Measurements from ENCODE around the gene TCF3.

TCF3 gene

DNA sequence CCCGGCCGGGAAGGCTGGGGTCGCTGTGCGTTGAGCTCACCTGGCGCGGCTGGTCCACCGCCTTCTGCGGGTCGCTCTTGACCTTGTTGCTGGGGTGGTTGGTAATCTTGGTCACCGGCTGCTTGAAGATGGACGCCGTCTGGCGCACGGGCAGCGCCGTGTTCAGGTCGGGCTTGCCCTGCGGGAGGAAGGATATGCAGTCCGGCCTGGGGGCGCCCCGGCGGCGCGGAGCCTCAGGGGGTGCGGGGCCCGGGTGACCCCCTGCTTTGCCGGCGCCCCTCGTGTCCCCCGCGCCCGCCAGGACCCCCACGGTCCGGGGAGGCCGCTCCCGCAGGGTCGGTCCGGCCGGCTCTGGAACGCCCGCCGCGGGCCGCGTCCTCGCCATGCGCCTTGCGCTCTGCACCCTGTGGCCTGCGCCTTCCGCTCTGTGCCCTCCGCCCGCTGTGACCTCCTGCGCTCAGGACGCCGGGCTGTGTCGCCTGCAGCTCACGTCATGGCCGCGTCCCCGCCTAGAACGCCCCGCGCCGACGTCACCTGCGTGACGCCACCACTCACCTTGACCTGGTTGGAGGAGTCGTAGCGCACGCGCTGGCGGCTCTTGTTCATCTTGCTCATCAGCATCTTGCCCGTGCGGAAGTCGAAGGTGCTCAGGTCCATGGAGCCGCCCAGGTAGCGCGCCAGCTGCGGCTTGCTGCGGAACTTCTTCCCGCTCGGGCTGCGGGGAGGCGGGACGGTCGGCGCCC lies 67.7 kb downstream of the TCF3 start:
- DNase-seq (ENCODE audit: insufficient read length), result no peak
- no peak for FAIRE-seq
- TF ChIP-seq POLR2A (IDR thresholded peaks at IDR 0.05; ENCODE audit: low read depth, low read length) (no peak), TAF1 (IDR thresholded peaks at IDR 0.05; ENCODE audit: borderline replicate concordance, low read depth, low read length) (no peak), POLR2AphosphoS5 (IDR thresholded peaks at IDR 0.05; ENCODE audit: low read depth, low read length) (no peak)

DNA sequence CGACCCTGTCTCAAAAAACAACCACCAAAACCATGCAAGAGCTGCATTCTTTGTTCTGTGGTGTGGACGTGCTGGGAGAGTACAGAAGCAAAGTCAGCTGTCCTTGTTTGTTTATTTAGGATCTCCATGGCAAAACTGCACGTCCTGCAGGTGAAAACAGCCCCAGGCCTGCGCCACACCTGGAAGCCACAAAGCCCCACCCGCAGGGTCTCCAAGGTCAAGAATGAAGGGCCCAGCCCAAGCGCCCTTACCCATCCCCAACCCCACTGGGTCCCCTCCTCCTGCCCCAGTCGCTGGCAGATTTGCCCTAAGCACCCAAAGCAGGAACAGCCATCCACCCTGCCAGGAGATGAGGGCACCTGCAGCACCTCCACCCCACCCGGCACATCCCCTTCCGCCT lies 70.2 kb downstream of the TCF3 start:
- FAIRE-seq, result no peak
- no peak for TF ChIP-seq POLR2AphosphoS5 (IDR thresholded peaks at IDR 0.05; ENCODE audit: low read depth, low read length)
- TF ChIP-seq TAF1 (IDR thresholded peaks at IDR 0.05; ENCODE audit: borderline replicate concordance, low read depth, low read length), result no peak
- no peak for TF ChIP-seq POLR2A (IDR thresholded peaks at IDR 0.05; ENCODE audit: low read depth, low read length)

DNA sequence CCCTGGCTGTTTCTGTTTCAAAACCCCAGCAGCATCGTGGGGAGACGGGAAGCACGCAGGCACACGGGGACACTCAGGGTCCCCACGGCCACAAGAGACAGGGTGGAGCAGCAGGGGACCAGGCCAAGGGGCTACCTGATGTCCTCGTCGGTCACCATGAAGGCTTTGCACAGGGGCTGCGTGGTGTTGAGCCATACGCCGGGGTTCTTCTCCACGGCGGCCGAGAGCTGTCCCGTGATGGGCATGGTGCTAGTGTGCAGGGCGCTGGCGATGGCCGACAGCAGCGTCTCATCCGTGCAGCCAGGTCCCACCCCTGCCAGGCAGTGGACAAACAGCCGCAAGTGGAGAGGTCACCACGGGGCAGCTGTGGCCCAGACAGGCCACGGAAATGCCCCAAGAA lies 71.5 kb downstream of the TCF3 start:
- TF ChIP-seq POLR2AphosphoS5 (IDR thresholded peaks at IDR 0.05; ENCODE audit: low read depth, low read length) (no peak), TAF1 (IDR thresholded peaks at IDR 0.05; ENCODE audit: borderline replicate concordance, low read depth, low read length) (no peak), POLR2A (IDR thresholded peaks at IDR 0.05; ENCODE audit: low read depth, low read length) (no peak)
- FAIRE-seq (no peak), DNase-seq (ENCODE audit: insufficient read length) (no peak)

More for the DNA sequence above, 70.2 kb downstream of the TCF3 start:
- DNase-seq (ENCODE audit: insufficient read length), result no peak

DNA sequence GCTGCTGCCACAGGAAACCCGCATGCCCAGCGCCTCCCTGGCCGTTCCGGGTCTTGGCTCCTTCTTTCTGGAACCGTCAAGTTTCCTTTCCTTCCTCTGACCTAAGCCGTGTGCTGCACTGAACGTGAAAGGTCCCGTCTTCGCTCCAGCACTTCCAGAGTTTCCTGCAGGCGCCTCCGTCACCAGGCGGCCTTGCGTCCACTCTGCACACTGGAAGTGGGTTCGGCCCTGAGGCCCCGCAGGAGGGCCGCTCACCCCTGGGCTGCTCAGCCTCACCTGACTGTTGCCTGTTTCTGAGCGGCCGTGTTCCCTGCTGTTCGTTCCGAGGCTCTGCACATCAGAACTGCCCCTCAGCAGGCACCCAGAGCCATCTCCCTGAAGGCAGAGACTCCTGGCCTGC lies 72.0 kb downstream of the TCF3 start:
- no peak for FAIRE-seq
- no peak for DNase-seq (ENCODE audit: insufficient read length)
- TF ChIP-seq POLR2A (IDR thresholded peaks at IDR 0.05; ENCODE audit: low read depth, low read length), result no peak
- no peak for TF ChIP-seq POLR2AphosphoS5 (IDR thresholded peaks at IDR 0.05; ENCODE audit: low read depth, low read length)
- TF ChIP-seq TAF1 (IDR thresholded peaks at IDR 0.05; ENCODE audit: borderline replicate concordance, low read depth, low read length), result no peak

DNA sequence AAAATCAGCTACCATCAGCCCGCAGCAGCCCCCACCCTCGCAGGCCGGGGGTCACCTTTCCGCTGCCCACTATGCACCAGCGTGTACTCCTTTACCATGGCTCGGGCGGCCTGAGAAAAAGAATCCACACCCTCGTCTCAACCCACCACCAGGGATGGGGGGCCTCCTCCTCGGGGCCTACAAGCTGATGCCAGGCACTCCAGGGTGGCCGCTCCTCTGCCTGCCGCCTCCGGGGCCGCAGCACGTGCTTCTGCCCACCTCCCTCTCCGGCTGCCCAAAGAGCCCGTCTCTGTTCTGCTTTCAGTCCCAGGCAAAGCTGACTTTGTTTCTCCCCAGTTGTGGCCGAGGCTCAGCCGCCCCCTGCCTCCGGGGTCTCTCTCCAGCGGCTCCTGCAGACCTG lies 73.2 kb downstream of the TCF3 start:
- TF ChIP-seq POLR2A (IDR thresholded peaks at IDR 0.05; ENCODE audit: low read depth, low read length) (no peak), POLR2AphosphoS5 (IDR thresholded peaks at IDR 0.05; ENCODE audit: low read depth, low read length) (no peak), TAF1 (IDR thresholded peaks at IDR 0.05; ENCODE audit: borderline replicate concordance, low read depth, low read length) (no peak)
- FAIRE-seq (no peak), DNase-seq (ENCODE audit: insufficient read length) (no peak)

DNA sequence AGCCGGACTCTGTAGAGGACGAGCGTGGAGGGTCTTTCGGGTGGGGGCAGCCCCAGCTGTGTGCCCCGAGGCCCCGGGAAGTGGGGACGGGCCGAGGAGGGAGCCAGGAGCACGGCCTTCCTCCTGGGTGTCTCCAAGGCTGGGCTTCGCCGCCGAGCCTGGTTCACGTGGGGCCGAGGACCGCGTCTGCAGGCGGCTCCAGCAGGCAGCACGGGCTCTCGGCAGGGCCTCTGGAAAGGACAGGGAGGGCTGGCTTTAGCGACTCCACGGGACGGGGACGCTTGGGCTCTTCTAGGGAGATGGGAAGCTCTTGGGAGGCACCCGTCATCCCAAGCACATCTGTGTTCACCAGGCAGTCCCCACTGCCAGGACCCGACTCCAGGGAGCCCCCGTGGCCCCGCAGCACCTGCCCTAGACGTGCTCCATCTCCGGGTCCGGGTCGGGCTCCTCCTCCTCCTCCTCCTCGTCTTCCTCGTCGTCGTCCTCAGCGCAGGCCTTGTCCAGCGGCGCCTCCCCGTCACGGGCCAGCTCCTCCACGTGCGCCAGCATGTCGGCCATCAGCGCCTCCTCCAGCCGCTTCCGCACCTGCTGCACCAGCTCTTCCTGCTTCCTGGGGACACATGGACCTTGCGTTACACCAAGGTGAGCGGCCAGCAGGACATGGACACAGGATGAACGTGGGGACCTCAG lies 74.3 kb downstream of the TCF3 start:
- no peak for FAIRE-seq
- DNase-seq (ENCODE audit: insufficient read length), result no peak
- no peak for TF ChIP-seq TAF1 (IDR thresholded peaks at IDR 0.05; ENCODE audit: borderline replicate concordance, low read depth, low read length)
- TF ChIP-seq POLR2A (IDR thresholded peaks at IDR 0.05; ENCODE audit: low read depth, low read length), result no peak
- no peak for TF ChIP-seq POLR2AphosphoS5 (IDR thresholded peaks at IDR 0.05; ENCODE audit: low read depth, low read length)

DNA sequence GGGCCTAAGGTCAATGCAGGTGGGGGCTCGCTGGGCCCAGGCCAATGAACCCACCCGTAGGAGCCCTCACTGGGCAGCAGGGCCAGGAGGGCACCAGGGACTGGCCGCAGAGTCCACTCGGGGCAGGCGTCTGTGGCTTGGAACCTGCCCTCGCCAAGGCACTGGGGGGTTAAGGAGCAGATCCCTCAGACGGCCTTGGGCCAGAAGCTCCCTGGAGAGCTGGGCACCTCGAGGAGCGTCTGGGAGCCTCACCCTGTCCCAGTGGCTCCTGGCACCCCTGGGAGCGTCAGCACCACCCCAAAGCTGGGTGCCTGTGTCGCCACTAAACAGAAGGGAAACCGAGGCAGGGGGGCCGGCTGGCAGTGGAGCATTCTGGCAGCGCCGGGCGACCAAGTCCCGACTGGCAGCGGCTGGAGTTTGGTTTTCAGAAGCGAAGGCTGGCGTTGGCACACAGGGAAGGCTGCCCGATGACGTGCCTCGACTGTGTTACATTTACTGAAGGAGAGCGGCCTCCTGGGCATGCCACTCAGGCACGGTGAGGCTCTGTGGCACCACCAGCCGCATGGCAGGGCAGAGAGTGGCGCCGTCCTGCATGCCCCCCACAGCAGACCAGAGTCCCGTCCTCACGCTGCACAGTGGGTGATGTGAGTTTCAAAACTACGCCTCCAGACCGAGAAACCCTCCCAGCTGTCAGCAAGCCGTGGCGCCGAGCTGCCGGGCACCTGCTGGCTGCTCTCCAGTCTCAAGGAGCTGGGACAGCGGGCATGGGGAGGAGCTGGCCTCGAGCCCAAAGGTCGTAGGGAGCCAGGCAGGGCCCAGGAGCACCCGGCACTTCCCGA lies 75.1 kb downstream of the TCF3 start:
- DNase-seq (ENCODE audit: insufficient read length) (no peak), FAIRE-seq (no peak)
- TF ChIP-seq POLR2A (IDR thresholded peaks at IDR 0.05; ENCODE audit: low read depth, low read length) (no peak), POLR2AphosphoS5 (IDR thresholded peaks at IDR 0.05; ENCODE audit: low read depth, low read length) (no peak), TAF1 (IDR thresholded peaks at IDR 0.05; ENCODE audit: borderline replicate concordance, low read depth, low read length) (no peak)

DNA sequence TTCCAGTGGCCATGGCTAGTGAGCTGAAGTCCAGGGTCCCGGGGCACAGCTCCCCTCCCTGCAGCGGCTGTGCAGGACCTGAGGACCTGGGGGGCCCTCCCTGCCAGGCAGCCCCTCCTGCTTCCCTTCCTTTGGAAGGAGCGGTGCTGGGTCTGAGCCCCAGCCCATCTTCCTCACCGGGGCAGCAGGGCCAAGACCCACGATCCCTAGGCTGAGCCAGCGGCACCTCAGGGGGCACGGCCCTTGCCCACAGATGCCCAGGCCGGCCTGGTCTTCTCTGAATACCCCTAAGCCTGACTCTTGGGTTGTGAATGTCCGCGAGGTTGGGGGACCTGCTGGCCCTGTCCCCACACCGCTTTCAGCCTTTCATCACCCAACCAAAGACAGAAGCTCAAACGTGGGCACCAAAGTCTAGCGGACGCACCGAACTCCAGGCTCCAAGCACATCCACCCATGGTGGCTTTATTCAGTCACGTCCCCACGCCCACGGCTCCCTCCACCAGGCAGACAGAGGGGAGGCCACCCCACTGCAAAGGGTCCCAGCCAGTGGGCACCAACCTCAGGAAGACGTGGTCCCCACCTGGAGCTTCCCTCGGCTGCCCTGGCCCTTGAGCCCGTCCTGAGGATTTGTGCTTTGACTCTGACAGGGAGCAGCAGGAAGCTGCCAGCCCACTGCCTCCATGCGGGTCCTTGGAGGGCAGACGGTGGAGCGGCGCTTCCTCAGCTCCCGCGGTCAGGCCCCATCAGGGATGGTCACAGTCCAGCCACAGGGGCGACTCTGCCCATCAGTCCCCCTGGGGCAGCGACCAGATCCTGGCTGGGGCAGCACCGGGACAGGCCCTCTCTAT lies 75.9 kb downstream of the TCF3 start:
- FAIRE-seq (no peak), DNase-seq (ENCODE audit: insufficient read length) (no peak)
- TF ChIP-seq POLR2A (IDR thresholded peaks at IDR 0.05; ENCODE audit: low read depth, low read length) (no peak), POLR2AphosphoS5 (IDR thresholded peaks at IDR 0.05; ENCODE audit: low read depth, low read length) (no peak), TAF1 (IDR thresholded peaks at IDR 0.05; ENCODE audit: borderline replicate concordance, low read depth, low read length) (no peak)

DNA sequence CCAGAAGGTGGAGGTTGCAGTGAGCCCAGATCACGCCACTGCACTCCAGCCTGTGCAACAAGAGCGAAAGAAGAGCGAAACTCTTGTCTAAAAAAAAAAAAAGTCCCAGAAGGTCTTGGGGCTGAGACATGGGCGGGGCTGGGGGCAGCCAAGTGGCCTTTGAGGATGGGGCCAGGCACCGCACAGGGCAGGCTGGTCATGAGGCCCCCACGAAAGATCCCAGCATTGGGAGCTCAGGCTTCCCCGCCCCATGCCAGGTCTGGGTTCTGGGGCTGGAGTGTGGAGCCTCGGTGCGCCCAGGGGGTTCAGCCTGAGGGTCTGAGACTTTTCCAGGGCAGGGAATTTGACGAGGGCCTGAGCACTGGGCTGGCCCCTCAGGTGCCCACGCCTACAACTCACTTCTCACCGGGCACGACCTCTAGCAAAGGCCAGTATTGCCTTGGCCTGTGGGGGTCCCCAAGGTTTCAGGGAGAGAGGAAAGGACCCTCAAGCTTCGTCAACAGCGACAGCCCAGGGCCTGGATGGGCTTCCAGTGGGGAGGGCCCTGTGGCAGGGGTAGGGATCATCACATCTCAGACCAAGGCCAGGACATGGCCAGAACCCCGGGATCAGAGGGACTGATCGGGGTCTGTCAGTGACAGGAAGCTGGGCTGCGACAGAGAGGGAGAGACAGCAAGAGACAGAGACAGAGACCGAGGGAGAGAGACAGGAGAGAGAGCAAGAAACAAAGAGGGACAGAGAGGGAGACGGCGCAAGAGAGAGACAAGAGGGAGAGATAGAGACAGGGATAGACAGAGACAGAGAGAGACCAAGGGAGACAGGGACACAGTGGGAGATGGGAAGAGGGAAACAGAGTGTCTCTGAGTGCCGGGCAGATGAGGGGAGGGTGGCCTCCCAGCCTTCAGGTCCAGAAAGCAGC lies 76.8 kb downstream of the TCF3 start:
- TF ChIP-seq POLR2AphosphoS5 (IDR thresholded peaks at IDR 0.05; ENCODE audit: low read depth, low read length), result no peak
- TF ChIP-seq POLR2A (IDR thresholded peaks at IDR 0.05; ENCODE audit: low read depth, low read length), result no peak
- TF ChIP-seq TAF1 (IDR thresholded peaks at IDR 0.05; ENCODE audit: borderline replicate concordance, low read depth, low read length), result no peak
- DNase-seq (ENCODE audit: insufficient read length) (no peak), FAIRE-seq (no peak)
